ENCODE measurements around the gene FLYWCH1. TPM values are rescaled to one million over a fixed set of nuclear protein-coding genes. Genes with fewer than 3 reads are reported as not detected.

Gene FLYWCH1
- total and polyA plus RNA-seq, 2 donors (not counting 1 experiment from before 2014, with no cell fraction given) = 78.3 to 120 TPM

GRCh38 chr16:2914233-2914632, 2.5 kb downstream of the FLYWCH1 start:
- Histone ChIP-seq H3K27me3 (replicated peaks in 1 of 4; ENCODE audit: control extremely low read depth in 1 of 4, control insufficient read depth in 3 of 4, insufficient read depth in 4 of 4, low read length in 3 of 4) (no peaks in the 10 kb centered on the region), H3K36me3 (replicated peaks in 1 of 2; ENCODE audit: control extremely low read depth in 1 of 2, control insufficient read depth in 1 of 2, extremely low read depth in 1 of 2, insufficient read depth in 2 of 2, low read length in 1 of 2) (peaks cover 0 to 7% of the 10 kb centered on the region in 2 experiments), H4K20me1 (ENCODE audit: control insufficient read depth, insufficient read depth, low read length, poor library complexity, severe bottlenecking) (no peaks in the 10 kb centered on the region), H3K4me3 (ENCODE audit: control extremely low read depth in 1 of 5, extremely low read depth in 1 of 5, insufficient read depth in 1 of 5, low read depth in 2 of 5, low read length in 4 of 5) (no peak overlapping the region), H3K79me2 (ENCODE audit: control insufficient read depth, insufficient read depth, low read length) (peaks cover 10% of the 10 kb centered on the region), H3K4me1 (ENCODE audit: control insufficient read depth in 2 of 2, insufficient read depth in 2 of 2, low read length in 2 of 2) (peaks cover 11 to 17% of the 10 kb centered on the region in 2 donors), H3K9me3 (ENCODE audit: control extremely low read depth in 1 of 3, control insufficient read depth in 2 of 3, insufficient read depth in 1 of 3, low read length in 2 of 3) (peaks cover 0 to 3% (median 0%) of the 10 kb centered on the region in 3 donors), H2AFZ (ENCODE audit: insufficient read depth, low read depth, low read length, poor library complexity, severe bottlenecking) (no peak overlapping the region), H3K9ac (ENCODE audit: low read length) (no peak overlapping the region), H3K4me2 (replicated peaks; ENCODE audit: low read depth, low read length, poor library complexity, severe bottlenecking) (no peak overlapping the region), H3K27ac (ENCODE audit: low read length in 2 of 2) (no peak overlapping the region)
- H3K4me1 Mint-ChIP-seq = peaks cover 21% of the 10 kb centered on the region
- intact Hi-C loops (cut with micrococcal nuclease) = no loop called here
- no peaks in the 10 kb centered on the region for H3K9me3 Mint-ChIP-seq (ENCODE audit: insufficient read depth)
- WGBS (ENCODE audit: insufficient coverage) = 89% methylated on average over 12 of the region's 12 CpGs
- CTCF ChIA-PET = interaction anchor here (0.8 to 1.4 kb wide), 4 partner anchors 13 to 76 kb away, joined by 3 to 5 read pairs (median 3); no protein-coding TSS in a partner anchor
- H3K27ac Mint-ChIP-seq = no peak overlapping the region
- peak overlapping the region; percentile 19 for H3K4me3 Mint-ChIP-seq
- TF ChIP-seq CTCF (IDR thresholded peaks at IDR 0.05) (no peak), EZH2 (IDR thresholded peaks at IDR 0.05; ENCODE audit: borderline replicate concordance, insufficient read depth, low read depth, low read length, poor library complexity, severe bottlenecking) (no peak)
- POLR2A ChIA-PET = no interaction called here
- DNase-seq = no peak
- no peaks in the 10 kb centered on the region for H3K27me3 Mint-ChIP-seq
- ATAC-seq (ENCODE audit: low read depth) = no peak

DNA sequence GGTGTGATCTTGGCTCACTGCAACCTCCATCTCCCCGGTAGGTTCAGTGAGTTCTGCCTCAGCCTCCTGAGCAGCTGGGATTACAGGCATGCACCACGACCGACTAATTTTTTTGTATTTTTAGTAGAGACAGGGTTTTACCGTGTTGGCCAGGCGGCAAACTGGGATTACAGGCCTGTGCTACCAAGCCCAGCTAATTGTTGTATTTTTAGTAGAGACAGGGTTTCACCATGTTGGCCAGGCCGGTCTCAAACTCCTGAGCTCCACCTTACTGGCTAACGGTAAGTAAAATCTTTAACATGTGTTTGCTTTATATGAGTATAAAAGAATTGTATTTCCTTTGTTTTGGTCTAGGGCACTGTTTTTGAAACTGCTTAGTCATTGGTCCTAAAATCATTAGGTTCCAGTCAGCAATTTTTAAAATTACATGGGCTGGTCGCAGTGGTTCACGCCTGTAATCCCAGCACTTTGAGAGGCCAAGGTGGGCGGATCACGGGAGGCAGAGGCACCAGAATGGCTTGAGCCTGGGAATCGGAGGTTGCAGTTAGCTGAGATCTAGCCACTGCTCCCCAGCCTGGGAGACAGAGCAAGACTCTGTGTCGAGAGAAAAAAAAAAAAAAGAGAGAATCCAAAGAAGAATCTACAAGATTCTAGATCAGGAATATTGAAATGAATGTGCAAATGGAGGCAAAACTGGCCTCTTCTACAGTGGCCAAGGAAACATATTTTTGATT, 3.6 kb downstream of the FLYWCH1 start:
- H3K4me1 Mint-ChIP-seq = peaks cover 22% of the 10 kb centered on the region

More for the DNA sequence above, 3.6 kb downstream of the FLYWCH1 start:
- no peak overlapping the region for H3K9ac ChIP-seq (ENCODE audit: low read length)
- no peaks in the 10 kb centered on the region for H4K20me1 ChIP-seq (ENCODE audit: control insufficient read depth, insufficient read depth, low read length, poor library complexity, severe bottlenecking)
- no peak for ATAC-seq (ENCODE audit: low read depth)
- CTCF ChIA-PET = interaction anchor here (0.8 to 1.6 kb wide), 3 partner anchors 38 to 77 kb away, joined by 3 to 4 read pairs (median 3); no protein-coding TSS in a partner anchor
- peaks cover 0 to 7% of the 10 kb centered on the region in 2 experiments for H3K36me3 ChIP-seq (replicated peaks in 1 of 2; ENCODE audit: control extremely low read depth in 1 of 2, control insufficient read depth in 1 of 2, extremely low read depth in 1 of 2, insufficient read depth in 2 of 2, low read length in 1 of 2)
- no peak overlapping the region for H2AFZ ChIP-seq (ENCODE audit: insufficient read depth, low read depth, low read length, poor library complexity, severe bottlenecking)
- Mint-ChIP-seq H3K9me3 (ENCODE audit: insufficient read depth) (no peaks in the 10 kb centered on the region), H3K27ac (no peak overlapping the region), H3K27me3 (no peaks in the 10 kb centered on the region), H3K4me3 (no peak overlapping the region)
- no peaks in the 10 kb centered on the region for H3K27me3 ChIP-seq (replicated peaks in 1 of 4; ENCODE audit: control extremely low read depth in 1 of 4, control insufficient read depth in 3 of 4, insufficient read depth in 4 of 4, low read length in 3 of 4)
- DNase-seq = no peak
- H3K27ac ChIP-seq (ENCODE audit: low read length in 2 of 2) = no peak overlapping the region
- H3K4me1 ChIP-seq (ENCODE audit: control insufficient read depth in 2 of 2, insufficient read depth in 2 of 2, low read length in 2 of 2) = peaks cover 11 to 20% of the 10 kb centered on the region in 2 donors
- H3K79me2 ChIP-seq (ENCODE audit: control insufficient read depth, insufficient read depth, low read length) = peaks cover 10% of the 10 kb centered on the region
- TF ChIP-seq CTCF (IDR thresholded peaks at IDR 0.05) = no peak
- TF ChIP-seq EZH2 (IDR thresholded peaks at IDR 0.05; ENCODE audit: borderline replicate concordance, insufficient read depth, low read depth, low read length, poor library complexity, severe bottlenecking) = no peak
- POLR2A ChIA-PET = no interaction called here
- H3K4me3 ChIP-seq (ENCODE audit: control extremely low read depth in 1 of 5, extremely low read depth in 1 of 5, insufficient read depth in 1 of 5, low read depth in 2 of 5, low read length in 4 of 5) = no peak overlapping the region
- no peak overlapping the region for H3K4me2 ChIP-seq (replicated peaks; ENCODE audit: low read depth, low read length, poor library complexity, severe bottlenecking)
- intact Hi-C loops (cut with micrococcal nuclease) = no loop called here
- 85% methylated on average over 11 of the region's 13 CpGs for WGBS (ENCODE audit: insufficient coverage)
- peaks cover 0 to 3% (median 0%) of the 10 kb centered on the region in 3 donors for H3K9me3 ChIP-seq (ENCODE audit: control extremely low read depth in 1 of 3, control insufficient read depth in 2 of 3, insufficient read depth in 1 of 3, low read length in 2 of 3)

Data from B cell (primary cell).